Neural cell (in vitro differentiated cells): Measurements from ENCODE around the gene FOXK2.
"Not testable (repeated sequence)": the region's sequence is repeated elsewhere in the genome, so short reads cannot be mapped to it uniquely, and the experiment has no call there.

Source experiments
- EP300 ChIP-seq: fragments of 450-650 bp; conservative IDR thresholded peaks from 2 replicates; pipeline ENCODE4 v1.6.1; 2014; ENCODE audit warnings: antibody characterized with exemption, mild to moderate bottlenecking, moderate library complexity; ENCODE audit not compliant: poor library complexity, severe bottlenecking
- MXI1 ChIP-seq: fragments of 450-650 bp; conservative IDR thresholded peaks from 2 replicates; pipeline ENCODE4 v1.6.1; 2014; ENCODE audit warnings: antibody characterized with exemption, mild to moderate bottlenecking; ENCODE audit not compliant: poor library complexity, severe bottlenecking
- TF ChIP-seq, protein P1 (sequence below): fragments of 450-650 bp; IDR thresholded peaks from 2 replicates; pipeline ENCODE4 v1.5.1; 2014; ENCODE audit warnings: antibody characterized with exemption, mild to moderate bottlenecking, moderate library complexity; ENCODE audit not compliant: poor library complexity, severe bottlenecking

DNA sequence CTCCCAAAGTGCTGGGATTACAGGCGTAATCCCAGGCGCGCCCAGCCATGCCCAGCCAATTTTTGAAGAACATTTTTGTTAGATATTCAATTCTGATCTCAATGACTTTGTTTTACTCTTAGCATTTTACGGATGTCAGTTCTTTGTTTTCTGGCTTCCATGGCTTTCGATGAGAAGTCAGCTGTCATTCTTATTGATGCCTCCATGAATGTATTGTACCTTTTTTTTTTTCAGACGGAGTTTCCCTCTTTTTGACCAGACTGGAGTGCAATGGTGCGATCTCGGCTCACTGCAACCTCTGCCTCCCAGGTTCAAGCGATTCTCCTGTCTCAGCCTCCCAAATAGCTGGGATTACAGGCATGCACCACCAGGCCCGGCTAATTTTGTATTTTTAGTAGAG lies 5.7 kb upstream of the FOXK2 start:
- TF ChIP-seq, protein P1, sequence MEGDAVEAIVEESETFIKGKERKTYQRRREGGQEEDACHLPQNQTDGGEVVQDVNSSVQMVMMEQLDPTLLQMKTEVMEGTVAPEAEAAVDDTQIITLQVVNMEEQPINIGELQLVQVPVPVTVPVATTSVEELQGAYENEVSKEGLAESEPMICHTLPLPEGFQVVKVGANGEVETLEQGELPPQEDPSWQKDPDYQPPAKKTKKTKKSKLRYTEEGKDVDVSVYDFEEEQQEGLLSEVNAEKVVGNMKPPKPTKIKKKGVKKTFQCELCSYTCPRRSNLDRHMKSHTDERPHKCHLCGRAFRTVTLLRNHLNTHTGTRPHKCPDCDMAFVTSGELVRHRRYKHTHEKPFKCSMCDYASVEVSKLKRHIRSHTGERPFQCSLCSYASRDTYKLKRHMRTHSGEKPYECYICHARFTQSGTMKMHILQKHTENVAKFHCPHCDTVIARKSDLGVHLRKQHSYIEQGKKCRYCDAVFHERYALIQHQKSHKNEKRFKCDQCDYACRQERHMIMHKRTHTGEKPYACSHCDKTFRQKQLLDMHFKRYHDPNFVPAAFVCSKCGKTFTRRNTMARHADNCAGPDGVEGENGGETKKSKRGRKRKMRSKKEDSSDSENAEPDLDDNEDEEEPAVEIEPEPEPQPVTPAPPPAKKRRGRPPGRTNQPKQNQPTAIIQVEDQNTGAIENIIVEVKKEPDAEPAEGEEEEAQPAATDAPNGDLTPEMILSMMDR: not testable (repeated sequence)
- not testable (repeated sequence) for TF ChIP-seq MXI1, EP300
